Measurements from ENCODE around the gene KRTAP2-1. TPM values are rescaled to one million over a fixed set of nuclear protein-coding genes. Genes with fewer than 3 reads are reported as not detected.
"Not testable (repeated sequence)": the region's sequence is repeated elsewhere in the genome, so short reads cannot be mapped to it uniquely, and the experiment has no call there.

Gene KRTAP2-1
- polyA plus RNA-seq, 2 of the 4 experiments (the other 2 are of a cell fraction): not detected

- H3K4me1 ChIP-seq; H3K4me2 ChIP-seq; CTCF ChIA-PET; POLR2A ChIA-PET; H3K9me3 ChIP-seq; DNase-seq (ENCODE audit: low read depth in 1 of 2, low spot score in 1 of 2); H3K4me3 ChIP-seq; ATAC-seq; H3K27ac ChIP-seq: not testable (repeated sequence)
- FAIRE-seq: peak; percentile 65
- WGBS (ENCODE audit: missing lambda C conversion rate): 59% methylated on average over 4 of the region's 4 CpGs
- TF ChIP-seq CBX8 (IDR thresholded peaks at IDR 0.05): peak; percentile 64; the same call in 1 of the 2 replicates
These were observed 41.7 kb upstream of the KRTAP2-1 start for GRCh38 chr17:41088760-41089352.

DNA sequence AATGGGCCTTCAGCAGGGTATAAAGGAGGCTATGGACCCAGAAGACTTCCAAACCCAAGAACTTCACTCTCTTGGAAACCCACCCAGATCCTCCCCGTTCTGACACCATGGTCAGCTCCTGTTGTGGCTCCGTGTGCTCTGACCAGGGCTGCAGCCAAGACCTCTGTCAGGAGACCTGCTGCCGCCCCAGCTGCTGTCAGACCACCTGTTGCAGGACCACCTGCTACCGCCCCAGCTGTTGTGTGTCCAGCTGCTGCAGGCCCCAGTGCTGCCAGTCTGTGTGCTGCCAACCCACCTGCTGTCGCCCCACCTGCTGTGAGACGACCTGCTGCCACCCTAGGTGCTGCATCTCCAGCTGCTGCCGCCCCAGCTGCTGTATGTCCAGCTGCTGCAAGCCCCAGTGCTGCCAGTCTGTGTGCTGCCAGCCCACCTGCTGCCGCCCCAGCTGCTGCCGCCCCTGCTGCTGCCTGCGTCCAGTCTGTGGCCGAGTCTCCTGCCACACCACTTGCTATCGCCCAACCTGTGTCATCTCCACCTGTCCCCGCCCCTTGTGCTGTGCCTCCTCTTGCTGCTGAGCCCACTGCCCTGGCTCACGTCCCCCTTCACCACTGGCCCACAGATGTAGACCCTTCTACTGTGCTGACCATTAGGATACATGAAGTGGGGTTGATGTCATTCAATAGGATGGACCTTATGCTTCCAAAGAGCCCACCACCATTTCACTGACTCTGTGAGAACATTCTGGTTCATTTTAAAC is 37.2 kb upstream of the KRTAP2-1 start, which contains the start of gene KRTAP4-7:
Gene KRTAP4-7, plus strand, starts transcription at position 51 of the 757 bp plus-strand sequence. Its CDS starts 57 bp downstream, at position 108.
- FAIRE-seq; ATAC-seq; DNase-seq (ENCODE audit: low read depth in 1 of 2, low spot score in 1 of 2); H3K9me3 ChIP-seq; POLR2A ChIA-PET; H3K4me3 ChIP-seq: not testable (repeated sequence)
- CTCF ChIA-PET: interaction anchor here (1.4 kb wide), 1 partner anchor 465 kb away, joined by 3 read pairs; no protein-coding TSS in a partner anchor
- WGBS (ENCODE audit: missing lambda C conversion rate): 89% methylated on average over 11 of the region's 14 CpGs
- peak within 1 kb of the TSS in 1 of 2 experiments; percentile 9; a peak in 1 of 6 replicates for H3K27ac ChIP-seq
- peaks cover 12% of the 10 kb centered on the region for H3K4me1 ChIP-seq
- peak within 1 kb of the TSS; percentile 5; the same call in 2 of the 3 replicates for H3K4me2 ChIP-seq

GRCh38 chr17:41083427-41083826 is 36.3 kb upstream of the KRTAP2-1 start:
- ATAC-seq: peak in 1 of 2 experiments; percentile 68; a peak in 3 of 6 replicates
- POLR2A ChIA-PET; H3K4me2 ChIP-seq; H3K4me3 ChIP-seq; CTCF ChIA-PET; DNase-seq (ENCODE audit: low read depth in 1 of 2, low spot score in 1 of 2); H3K9me3 ChIP-seq; H3K27ac ChIP-seq: not testable (repeated sequence)
- peaks cover 12% of the 10 kb centered on the region for H3K4me1 ChIP-seq
- peak; percentile 100 for FAIRE-seq
- 4% methylated on average over 2 of the region's 2 CpGs for WGBS (ENCODE audit: missing lambda C conversion rate)

GRCh38 chr17:41082626-41083025 is 35.5 kb upstream of the KRTAP2-1 start:
- peaks cover 12% of the 10 kb centered on the region for H3K4me1 ChIP-seq
- 16% methylated on average over 4 of the region's 4 CpGs for WGBS (ENCODE audit: missing lambda C conversion rate)
- POLR2A ChIA-PET: no interaction called here
- CTCF ChIA-PET: no interaction called here
- peak overlapping the region; percentile 5; the same call in 1 of the 3 replicates for H3K4me2 ChIP-seq
- no peaks in the 10 kb centered on the region for H3K9me3 ChIP-seq
- FAIRE-seq: peak; percentile 23
- no peak for TF ChIP-seq JUN (IDR thresholded peaks at IDR 0.05)
- no peak for TF ChIP-seq SREBF2 (IDR thresholded peaks at IDR 0.05)
- TF ChIP-seq, protein P1, sequence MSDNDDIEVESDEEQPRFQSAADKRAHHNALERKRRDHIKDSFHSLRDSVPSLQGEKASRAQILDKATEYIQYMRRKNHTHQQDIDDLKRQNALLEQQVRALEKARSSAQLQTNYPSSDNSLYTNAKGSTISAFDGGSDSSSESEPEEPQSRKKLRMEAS (IDR thresholded peaks at IDR 0.05): no peak
- TF ChIP-seq ZFP36 (IDR thresholded peaks at IDR 0.05; ENCODE audit: borderline replicate concordance, partially characterized antibody): no peak
- TF ChIP-seq EHMT2 (IDR thresholded peaks at IDR 0.05; ENCODE audit: low read depth): no peak
- no peak for TF ChIP-seq CHD2 (IDR thresholded peaks at IDR 0.05; ENCODE audit: low read length, partially characterized antibody)
- peak; percentile 70 for TF ChIP-seq MAFK (IDR thresholded peaks at IDR 0.05; ENCODE audit: partially characterized antibody)
- TF ChIP-seq ZC3H11A (IDR thresholded peaks at IDR 0.05): no peak
- TF ChIP-seq ESRRA (IDR thresholded peaks at IDR 0.05; ENCODE audit: borderline replicate concordance, low read length): no peak
- H3K4me3 ChIP-seq: no peak overlapping the region
- DNase-seq (ENCODE audit: low read depth in 1 of 2, low spot score in 1 of 2): peak in 1 of 2 experiments; percentile 29
- no peak overlapping the region for H3K27ac ChIP-seq
- no peak for ATAC-seq

- no peak for FAIRE-seq
- CTCF ChIA-PET: no interaction called here
These were observed 29.7 kb upstream of the KRTAP2-1 start for GRCh38 chr17:41076788-41077187.

More at GRCh38 chr17:41076788-41077187, 29.7 kb upstream of the KRTAP2-1 start:
- Histone ChIP-seq H3K27ac (no peak overlapping the region), H3K4me3 (no peak overlapping the region), H3K4me1 (no peaks in the 10 kb centered on the region), H3K9me3 (no peaks in the 10 kb centered on the region), H3K4me2 (no peak overlapping the region)
- DNase-seq (ENCODE audit: low read depth in 1 of 2, low spot score in 1 of 2) (no peak), ATAC-seq (no peak)
- POLR2A ChIA-PET: no interaction called here
- no peak for TF ChIP-seq NFE2L2 (conservative IDR thresholded peaks at IDR 0.05; ENCODE audit: low read length)
- no peak for TF ChIP-seq EHF (CRISPR knock-in tag; IDR thresholded peaks at IDR 0.05)
- TF ChIP-seq, protein P2, sequence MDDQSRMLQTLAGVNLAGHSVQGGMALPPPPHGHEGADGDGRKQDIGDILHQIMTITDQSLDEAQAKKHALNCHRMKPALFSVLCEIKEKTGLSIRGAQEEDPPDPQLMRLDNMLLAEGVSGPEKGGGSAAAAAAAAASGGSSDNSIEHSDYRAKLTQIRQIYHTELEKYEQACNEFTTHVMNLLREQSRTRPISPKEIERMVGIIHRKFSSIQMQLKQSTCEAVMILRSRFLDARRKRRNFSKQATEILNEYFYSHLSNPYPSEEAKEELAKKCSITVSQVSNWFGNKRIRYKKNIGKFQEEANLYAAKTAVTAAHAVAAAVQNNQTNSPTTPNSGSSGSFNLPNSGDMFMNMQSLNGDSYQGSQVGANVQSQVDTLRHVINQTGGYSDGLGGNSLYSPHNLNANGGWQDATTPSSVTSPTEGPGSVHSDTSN (IDR thresholded peaks at IDR 0.05): no peak
- no peak for TF ChIP-seq JUNB (IDR thresholded peaks at IDR 0.05)
- no peak for TF ChIP-seq FOSB (CRISPR knock-in tag; IDR thresholded peaks at IDR 0.05)
- no peak for TF ChIP-seq HOXB13 (CRISPR knock-in tag; IDR thresholded peaks at IDR 0.05; ENCODE audit: low read depth)
- TF ChIP-seq KDM1A (IDR thresholded peaks at IDR 0.05; ENCODE audit: low read depth): no peak
- TF ChIP-seq MYC (IDR thresholded peaks at IDR 0.05; ENCODE audit: borderline replicate concordance, low read length): no peak
